SK-N-SH (cell line): ENCODE data around the gene NOL7. TPM values are rescaled to one million over a fixed set of nuclear protein-coding genes. Genes with fewer than 3 reads are reported as not detected.

ENCODE experiments used
- CTCF ChIA-PET: fragments of 300-600, 350-600 bp; formaldehyde crosslinking; extraction: SDS; loops from one replicate; lab custom pipeline; 2021; lab: Yijun Ruan, JAX
- POLR2A ChIA-PET: fragments of 350-600 bp; sonication (Branson Sonifier 250); formaldehyde crosslinking; extraction: SDS; loops from one replicate; lab custom pipeline; 2020; ENCODE audit warnings: antibody characterized with exemption, inconsistent platforms; lab: Yijun Ruan, JAX
- DNase-seq: peaks from one replicate; pipeline ENCODE4 v3.0.0; 2012
- H2AFZ ChIP-seq: fragments of 200-600 bp; sonication (generic); 2 replicates; pipeline ENCODE4 v1.8.1; 2016; ENCODE audit warnings: antibody characterized with exemption, mild to moderate bottlenecking, low read depth
- H3F3A ChIP-seq: fragments of 200-600 bp; sonication (generic); replicated peaks from 2 replicates; pipeline ENCODE3; 2016; ENCODE audit warnings: antibody characterized with exemption, mild to moderate bottlenecking; ENCODE audit not compliant: insufficient read depth
- H3K27ac ChIP-seq, 2 experiments: fragments of 200-500 bp in 1 of 2; fragments of 200-600 bp in 1 of 2; sonication (Bioruptor generic) in 1 of 2; sonication (generic), shearing (Covaris generic) in 1 of 2; 2 replicates each; pipeline versions ENCODE4 v1.5.1 to v1.6.1; 2014 to 2016; ENCODE audit warnings: low read depth in 2 of 2, inconsistent platforms in 1 of 2, low read length in 1 of 2, mild to moderate bottlenecking in 1 of 2, mixed read lengths in 1 of 2
- H3K27me3 ChIP-seq: fragments of 200-600 bp; sonication (generic), shearing (Covaris generic); 2 replicates; pipeline ENCODE4 v1.6.1; 2016; ENCODE audit warnings: mixed run types; ENCODE audit not compliant: insufficient read depth
- H3K36me3 ChIP-seq, 2 experiments: fragments of 200-500 bp in 1 of 2; fragments of 200-600 bp in 1 of 2; sonication (Bioruptor generic) in 1 of 2; sonication (generic) in 1 of 2; replicated peaks in 1 of 2; 2 replicates each; pipeline versions ENCODE3 to v1.5.1; 2014 to 2016; ENCODE audit warnings: low read length in 1 of 2, mild to moderate bottlenecking in 1 of 2; ENCODE audit not compliant: insufficient read depth in 2 of 2, control insufficient read depth in 1 of 2
- H3K4me1 ChIP-seq, 2 experiments: fragments of 200-500 bp in 1 of 2; fragments of 200-600 bp in 1 of 2; sonication (Bioruptor generic) in 1 of 2; sonication (generic), shearing (Covaris generic) in 1 of 2; 2 replicates each; pipeline versions ENCODE4 v1.5.1 to v1.6.1; 2014 to 2016; ENCODE audit warnings: low read depth in 1 of 2, low read length in 1 of 2, mixed run types in 1 of 2; ENCODE audit not compliant: insufficient read depth in 2 of 2, control insufficient read depth in 1 of 2
- H3K4me2 ChIP-seq: fragments of 200-600 bp; sonication (generic), shearing (Covaris generic); 2 replicates; pipeline ENCODE4 v1.6.1; 2017; ENCODE audit warnings: mixed run types
- H3K4me3 ChIP-seq, 2 experiments: fragments of 200-500 bp in 1 of 2; fragments of 200-600 bp in 1 of 2; sonication (Bioruptor generic) in 1 of 2; sonication (generic), shearing (Covaris generic) in 1 of 2; 2 replicates each; pipeline versions ENCODE4 v1.5.1 to v1.8.1; 2014 to 2016; ENCODE audit warnings: low read depth in 2 of 2, inconsistent platforms in 1 of 2, low read length in 1 of 2, mild to moderate bottlenecking in 1 of 2, mixed read lengths in 1 of 2, moderate library complexity in 1 of 2
- H3K79me2 ChIP-seq: fragments of 200-600 bp; sonication (generic); 2 replicates; pipeline ENCODE4 v1.8.1; 2017; ENCODE audit warnings: mild to moderate bottlenecking; ENCODE audit not compliant: insufficient read depth
- H3K9ac ChIP-seq: fragments of 200-600 bp; sonication (generic); 2 replicates; pipeline ENCODE4 v1.6.1; 2017; ENCODE audit warnings: mixed run types
- H3K9me2 ChIP-seq: fragments of 200-600 bp; sonication (generic); 2 replicates; pipeline ENCODE4 v1.6.1; 2017; ENCODE audit warnings: mixed run types
- H3K9me3 ChIP-seq: fragments of 200-600 bp; sonication (generic); 2 replicates; pipeline ENCODE4 v1.6.1; 2017; ENCODE audit warnings: mixed run types, mild to moderate bottlenecking, moderate library complexity
- H4K20me1 ChIP-seq: fragments of 200-600 bp; sonication (generic); 2 replicates; pipeline ENCODE4 v1.6.1; 2017; ENCODE audit warnings: mild to moderate bottlenecking, mixed run types; ENCODE audit not compliant: insufficient read depth
- CHD2 ChIP-seq: fragments of 150-350 bp; IDR thresholded peaks from 2 replicates; pipeline ENCODE4 v1.6.1; 2018; ENCODE audit warnings: low read length; ENCODE audit not compliant: partially characterized antibody
- ELF1 ChIP-seq: IDR thresholded peaks from 2 replicates; pipeline ENCODE4 v1.4.0; 2012
- FOXM1 ChIP-seq: IDR thresholded peaks from 2 replicates; pipeline ENCODE4 v1.4.0; 2012; ENCODE audit warnings: low read depth, mild to moderate bottlenecking
- GABPA ChIP-seq: IDR thresholded peaks from 2 replicates; pipeline ENCODE4 v1.4.0; 2012; ENCODE audit warnings: low read depth, mild to moderate bottlenecking
- GATA2 ChIP-seq: sonication (generic); formaldehyde crosslinking; IDR thresholded peaks from 2 replicates; pipeline ENCODE4 v1.5.0; 2020; ENCODE audit warnings: mild to moderate bottlenecking, missing genetic modification reagents
- MEF2A ChIP-seq: IDR thresholded peaks from 2 replicates; pipeline ENCODE4 v1.4.0; 2012; ENCODE audit warnings: low read depth, borderline replicate concordance
- POLR2AphosphoS5 ChIP-seq: IDR thresholded peaks from 2 replicates; pipeline ENCODE4 v1.6.1; 2012; ENCODE audit warnings: low read depth, low read length
- RFX5 ChIP-seq: IDR thresholded peaks from 2 replicates; pipeline ENCODE4 v1.6.1; 2012; ENCODE audit warnings: mild to moderate bottlenecking, improper control_type of control experiment, low read length
- RXRA ChIP-seq: IDR thresholded peaks from 2 replicates; pipeline ENCODE4 v1.4.0; 2012; ENCODE audit warnings: low read depth, mild to moderate bottlenecking, borderline replicate concordance
- TCF12 ChIP-seq: IDR thresholded peaks from 2 replicates; pipeline ENCODE4 v1.4.0; 2012
- YY1 ChIP-seq: IDR thresholded peaks from 2 replicates; pipeline ENCODE4 v1.4.0; 2012; ENCODE audit warnings: low read depth, mild to moderate bottlenecking
- WGBS: methylation state at CpG from one replicate; pipeline ENCODE4 v1.1.6; 2017; ENCODE audit warnings: low lambda C conversion rate; 5-methylcytosine and 5-hydroxymethylcytosine counted together
- polyA plus RNA-seq, 3 experiments: library from polyadenylated mRNA; depleted of rRNA; stranded (reverse); fragments of >200 nt; gene quantifications; 2 replicates each; pipeline ENCODE4 v1.2.3, GENCODE V29; 2012
- TF ChIP-seq, protein P1 (sequence below): IDR thresholded peaks from 2 replicates; pipeline ENCODE4 v1.4.0; 2012; ENCODE audit warnings: low read depth, borderline replicate concordance
- TF ChIP-seq, protein P2 (sequence below): IDR thresholded peaks from 2 replicates; pipeline ENCODE4 v1.4.0; 2012; ENCODE audit warnings: low read depth
- TF ChIP-seq, protein P3 (sequence below): IDR thresholded peaks from 2 replicates; pipeline ENCODE4; 2012
- TF ChIP-seq, protein P4 (sequence below): fragments of 150-350 bp; IDR thresholded peaks from 2 replicates; pipeline ENCODE4 v1.6.1; 2016; ENCODE audit warnings: mild to moderate bottlenecking, low read depth, low read length
- TF ChIP-seq, protein P5 (sequence below): IDR thresholded peaks from 2 replicates; pipeline ENCODE4 v1.6.1; 2012; ENCODE audit warnings: mild to moderate bottlenecking, low read depth, low read length, moderate library complexity

Gene NOL7
- polyA plus RNA-seq, 1 of the 3 experiments (the other 2 are of a cell fraction) = 103 TPM

DNA sequence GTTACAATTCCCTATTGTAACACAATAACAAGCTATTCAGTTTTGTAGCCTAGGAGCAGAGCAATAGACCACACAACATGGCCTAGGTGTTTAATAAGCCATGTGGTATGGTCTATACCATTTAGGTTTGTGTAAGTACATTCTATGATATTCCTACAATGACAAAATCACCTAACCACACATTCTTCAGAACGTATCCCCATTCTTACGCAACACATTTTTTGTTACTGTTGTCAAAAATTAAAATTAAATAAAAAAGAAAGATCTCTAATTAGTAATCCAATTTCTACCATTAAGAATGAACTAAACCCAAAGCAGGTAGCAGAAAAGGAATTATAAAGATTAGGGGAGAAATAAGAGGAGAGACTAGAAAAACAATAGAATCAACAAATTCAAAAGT is 52.5 kb downstream of the NOL7 start:
- TF ChIP-seq, protein P1, sequence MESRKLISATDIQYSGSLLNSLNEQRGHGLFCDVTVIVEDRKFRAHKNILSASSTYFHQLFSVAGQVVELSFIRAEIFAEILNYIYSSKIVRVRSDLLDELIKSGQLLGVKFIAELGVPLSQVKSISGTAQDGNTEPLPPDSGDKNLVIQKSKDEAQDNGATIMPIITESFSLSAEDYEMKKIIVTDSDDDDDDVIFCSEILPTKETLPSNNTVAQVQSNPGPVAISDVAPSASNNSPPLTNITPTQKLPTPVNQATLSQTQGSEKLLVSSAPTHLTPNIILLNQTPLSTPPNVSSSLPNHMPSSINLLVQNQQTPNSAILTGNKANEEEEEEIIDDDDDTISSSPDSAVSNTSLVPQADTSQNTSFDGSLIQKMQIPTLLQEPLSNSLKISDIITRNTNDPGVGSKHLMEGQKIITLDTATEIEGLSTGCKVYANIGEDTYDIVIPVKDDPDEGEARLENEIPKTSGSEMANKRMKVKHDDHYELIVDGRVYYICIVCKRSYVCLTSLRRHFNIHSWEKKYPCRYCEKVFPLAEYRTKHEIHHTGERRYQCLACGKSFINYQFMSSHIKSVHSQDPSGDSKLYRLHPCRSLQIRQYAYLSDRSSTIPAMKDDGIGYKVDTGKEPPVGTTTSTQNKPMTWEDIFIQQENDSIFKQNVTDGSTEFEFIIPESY = no peak
- TF ChIP-seq, protein P2, sequence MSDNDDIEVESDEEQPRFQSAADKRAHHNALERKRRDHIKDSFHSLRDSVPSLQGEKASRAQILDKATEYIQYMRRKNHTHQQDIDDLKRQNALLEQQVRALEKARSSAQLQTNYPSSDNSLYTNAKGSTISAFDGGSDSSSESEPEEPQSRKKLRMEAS = no peak
- Histone ChIP-seq H3K27ac (no peak overlapping the region), H3K4me1 (no peaks in the 10 kb centered on the region; a peak in 2 of 4 replicates), H3K4me2 (no peak overlapping the region), H4K20me1 (peaks cover 34% of the 10 kb centered on the region), H3K9ac (no peak overlapping the region), H3K9me3 (no peaks in the 10 kb centered on the region), H3K36me3 (peaks cover 0 to 5% of the 10 kb centered on the region in 2 experiments), H3K27me3 (no peaks in the 10 kb centered on the region), H2AFZ (no peak overlapping the region), H3K9me2 (no peaks in the 10 kb centered on the region), H3K4me3 (no peak overlapping the region), H3K79me2 (peaks cover 99% of the 10 kb centered on the region), H3F3A (no peaks in the 10 kb centered on the region)
- ChIA-PET CTCF (interaction anchor here (1.2 kb wide), 1 partner anchor 27 kb away, joined by 3 read pairs; no protein-coding TSS in a partner anchor), POLR2A (no interaction called here)
- WGBS = 96% methylated on average over 2 of the region's 2 CpGs
- DNase-seq = no peak

DNA sequence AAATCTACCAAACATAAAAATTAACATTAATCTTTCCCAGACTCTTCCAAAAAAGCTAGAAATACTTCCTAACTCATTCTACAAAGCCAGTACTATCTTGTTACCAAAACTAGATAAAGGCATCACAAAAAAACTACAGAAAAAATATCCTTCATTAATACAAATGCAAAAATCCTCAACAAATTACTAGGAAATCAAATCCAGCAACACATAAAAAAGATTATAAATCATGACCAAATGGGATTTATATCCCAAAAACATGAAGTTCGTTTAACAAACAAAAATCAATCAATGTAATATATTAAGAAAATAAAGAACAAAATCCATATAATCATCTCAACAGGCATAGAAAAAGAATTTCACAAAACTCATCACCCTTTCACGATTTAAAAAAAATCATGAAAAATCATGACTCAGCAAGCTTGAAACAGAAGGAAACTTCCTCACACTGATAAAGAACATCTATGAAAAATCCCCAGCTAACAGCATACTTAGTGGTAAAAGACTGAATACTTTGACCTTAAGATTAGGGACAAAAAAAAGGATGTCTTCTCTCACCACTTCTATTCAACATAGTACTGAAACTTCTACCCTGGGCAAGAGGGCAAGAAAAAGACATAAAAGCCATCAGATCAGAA is 53.3 kb downstream of the NOL7 start:
- Histone ChIP-seq H3K9me2 (no peaks in the 10 kb centered on the region), H3K9ac (no peak overlapping the region), H3K27ac (no peak overlapping the region), H2AFZ (no peak overlapping the region), H3K4me3 (no peak overlapping the region), H3K4me1 (no peaks in the 10 kb centered on the region; a peak in 2 of 4 replicates)
- POLR2A ChIA-PET = no interaction called here
- TF ChIP-seq MEF2A (no peak), RXRA (no peak), YY1 (no peak), POLR2AphosphoS5 (no peak), TCF12 (no peak), FOXM1 (no peak), GABPA (no peak), RFX5 (no peak), CHD2 (no peak), ELF1 (no peak), GATA2 (no peak)
- TF ChIP-seq, protein P3, sequence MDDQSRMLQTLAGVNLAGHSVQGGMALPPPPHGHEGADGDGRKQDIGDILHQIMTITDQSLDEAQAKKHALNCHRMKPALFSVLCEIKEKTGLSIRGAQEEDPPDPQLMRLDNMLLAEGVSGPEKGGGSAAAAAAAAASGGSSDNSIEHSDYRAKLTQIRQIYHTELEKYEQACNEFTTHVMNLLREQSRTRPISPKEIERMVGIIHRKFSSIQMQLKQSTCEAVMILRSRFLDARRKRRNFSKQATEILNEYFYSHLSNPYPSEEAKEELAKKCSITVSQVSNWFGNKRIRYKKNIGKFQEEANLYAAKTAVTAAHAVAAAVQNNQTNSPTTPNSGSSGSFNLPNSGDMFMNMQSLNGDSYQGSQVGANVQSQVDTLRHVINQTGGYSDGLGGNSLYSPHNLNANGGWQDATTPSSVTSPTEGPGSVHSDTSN = no peak
- TF ChIP-seq, protein P4, sequence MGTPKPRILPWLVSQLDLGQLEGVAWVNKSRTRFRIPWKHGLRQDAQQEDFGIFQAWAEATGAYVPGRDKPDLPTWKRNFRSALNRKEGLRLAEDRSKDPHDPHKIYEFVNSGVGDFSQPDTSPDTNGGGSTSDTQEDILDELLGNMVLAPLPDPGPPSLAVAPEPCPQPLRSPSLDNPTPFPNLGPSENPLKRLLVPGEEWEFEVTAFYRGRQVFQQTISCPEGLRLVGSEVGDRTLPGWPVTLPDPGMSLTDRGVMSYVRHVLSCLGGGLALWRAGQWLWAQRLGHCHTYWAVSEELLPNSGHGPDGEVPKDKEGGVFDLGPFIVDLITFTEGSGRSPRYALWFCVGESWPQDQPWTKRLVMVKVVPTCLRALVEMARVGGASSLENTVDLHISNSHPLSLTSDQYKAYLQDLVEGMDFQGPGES = no peak
- TF ChIP-seq, protein P5, sequence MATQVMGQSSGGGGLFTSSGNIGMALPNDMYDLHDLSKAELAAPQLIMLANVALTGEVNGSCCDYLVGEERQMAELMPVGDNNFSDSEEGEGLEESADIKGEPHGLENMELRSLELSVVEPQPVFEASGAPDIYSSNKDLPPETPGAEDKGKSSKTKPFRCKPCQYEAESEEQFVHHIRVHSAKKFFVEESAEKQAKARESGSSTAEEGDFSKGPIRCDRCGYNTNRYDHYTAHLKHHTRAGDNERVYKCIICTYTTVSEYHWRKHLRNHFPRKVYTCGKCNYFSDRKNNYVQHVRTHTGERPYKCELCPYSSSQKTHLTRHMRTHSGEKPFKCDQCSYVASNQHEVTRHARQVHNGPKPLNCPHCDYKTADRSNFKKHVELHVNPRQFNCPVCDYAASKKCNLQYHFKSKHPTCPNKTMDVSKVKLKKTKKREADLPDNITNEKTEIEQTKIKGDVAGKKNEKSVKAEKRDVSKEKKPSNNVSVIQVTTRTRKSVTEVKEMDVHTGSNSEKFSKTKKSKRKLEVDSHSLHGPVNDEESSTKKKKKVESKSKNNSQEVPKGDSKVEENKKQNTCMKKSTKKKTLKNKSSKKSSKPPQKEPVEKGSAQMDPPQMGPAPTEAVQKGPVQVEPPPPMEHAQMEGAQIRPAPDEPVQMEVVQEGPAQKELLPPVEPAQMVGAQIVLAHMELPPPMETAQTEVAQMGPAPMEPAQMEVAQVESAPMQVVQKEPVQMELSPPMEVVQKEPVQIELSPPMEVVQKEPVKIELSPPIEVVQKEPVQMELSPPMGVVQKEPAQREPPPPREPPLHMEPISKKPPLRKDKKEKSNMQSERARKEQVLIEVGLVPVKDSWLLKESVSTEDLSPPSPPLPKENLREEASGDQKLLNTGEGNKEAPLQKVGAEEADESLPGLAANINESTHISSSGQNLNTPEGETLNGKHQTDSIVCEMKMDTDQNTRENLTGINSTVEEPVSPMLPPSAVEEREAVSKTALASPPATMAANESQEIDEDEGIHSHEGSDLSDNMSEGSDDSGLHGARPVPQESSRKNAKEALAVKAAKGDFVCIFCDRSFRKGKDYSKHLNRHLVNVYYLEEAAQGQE = no peak
- TF ChIP-seq, all 33 proteins: peak for 0
- Histone ChIP-seq H3K4me2 (no peak overlapping the region), H3K27me3 (no peaks in the 10 kb centered on the region), H3K79me2 (peaks cover 99% of the 10 kb centered on the region), H3K9me3 (no peaks in the 10 kb centered on the region), H4K20me1 (peaks cover 28% of the 10 kb centered on the region), H3K36me3 (peaks cover 0 to 5% of the 10 kb centered on the region in 2 experiments), H3F3A (peaks cover 2% of the 10 kb centered on the region)
- CTCF ChIA-PET = no interaction called here
- DNase-seq = no peak
- WGBS = 67% methylated on average over 2 of the region's 2 CpGs
